PFSK-1 (cell line): Measurements from ENCODE around the gene SEPTIN10.

Source experiments
- FOXP2 ChIP-seq: optimal IDR thresholded peaks from 2 replicates; pipeline ENCODE3; 2011; ENCODE audit warnings: borderline replicate concordance, control low read depth, inconsistent platforms; ENCODE audit not compliant: insufficient read depth; ENCODE audit errors: extremely low read length, extremely low read depth
- POLR2AphosphoS5 ChIP-seq: IDR thresholded peaks from 2 replicates; pipeline ENCODE4 v1.6.1; 2012; ENCODE audit warnings: low read depth, mild to moderate bottlenecking, control low read depth, low read length, moderate library complexity
- REST ChIP-seq, 2 experiments: IDR thresholded peaks; 2 replicates each; pipeline versions ENCODE4 v1.6.1 to v1.8.0; 2011 to 2012; ENCODE audit warnings: low read depth in 2 of 2, low read length in 2 of 2, control low read depth in 1 of 2, inconsistent platforms in 1 of 2, mild to moderate bottlenecking in 1 of 2, moderate library complexity in 1 of 2; ENCODE audit not compliant: insufficient read depth in 1 of 2
- SIN3A ChIP-seq: IDR thresholded peaks from 2 replicates; pipeline ENCODE4 v1.6.1; 2012; ENCODE audit warnings: mild to moderate bottlenecking, low read length, moderate library complexity, borderline replicate concordance; ENCODE audit not compliant: insufficient read depth
- TAF1 ChIP-seq: IDR thresholded peaks from 2 replicates; pipeline ENCODE4 v1.6.1; 2012; ENCODE audit warnings: low read length, control low read depth, borderline replicate concordance; ENCODE audit not compliant: insufficient read depth

- TF ChIP-seq SIN3A (no peak), REST (IDR thresholded peaks at IDR 0.05; ENCODE audit: insufficient read depth in 1 of 2, low read depth in 2 of 2, low read length in 2 of 2) (no peak), POLR2AphosphoS5 (no peak), TAF1 (no peak), FOXP2 (no peak)
Observed at GRCh38 chr2:109542384-109542783, 71.4 kb downstream of the SEPTIN10 start.
